Measurements from ENCODE around the gene SCAPER. TPM values are rescaled to one million over a fixed set of nuclear protein-coding genes. Genes with fewer than 3 reads are reported as not detected.
"Not testable (repeated sequence)": the region's sequence is repeated elsewhere in the genome, so short reads cannot be mapped to it uniquely, and the experiment has no call there.

The SCAPER gene
- total RNA-seq, 1 experiment from 2014 or later = 7.4 TPM

GRCh38 chr15:76696840-76697239 is 208.3 kb downstream of the SCAPER start:
- no peak overlapping the region for H3K4me3 Mint-ChIP-seq
- H3K18ac ChIP-seq (ENCODE audit: insufficient read length, low read depth, low read length) = no peak overlapping the region
- no peak for TF ChIP-seq CTCF (conservative IDR thresholded peaks at IDR 0.05)
- H3K4me1 ChIP-seq (ENCODE audit: insufficient read depth, low read length) = no peaks in the 10 kb centered on the region
- no peak overlapping the region for H2BK120ac ChIP-seq (ENCODE audit: low read depth, low read length, poor library complexity, severe bottlenecking)
- H2AFZ ChIP-seq (ENCODE audit: low read length) = no peak overlapping the region
- H3T11ph ChIP-seq (ENCODE audit: low read length) = no peak overlapping the region
- H4K5ac ChIP-seq (ENCODE audit: insufficient read length, low read depth, low read length) = no peak overlapping the region
- no peak overlapping the region for H2BK12ac ChIP-seq (ENCODE audit: insufficient read length, low read depth, low read length)
- no peaks in the 10 kb centered on the region for H3K9me3 ChIP-seq (ENCODE audit: control insufficient read depth, low read depth, low read length)
- no peak overlapping the region for H4K8ac ChIP-seq (replicated peaks; ENCODE audit: insufficient read length, low read depth, low read length)
- no peaks in the 10 kb centered on the region for H3K9me3 Mint-ChIP-seq
- H3K9ac ChIP-seq (ENCODE audit: extremely low read depth, insufficient read length, low read length) = no peak overlapping the region
- H3K79me2 ChIP-seq (ENCODE audit: insufficient read depth, low read length) = no peaks in the 10 kb centered on the region
- H2AK5ac ChIP-seq (ENCODE audit: insufficient read length, low read length) = no peak overlapping the region
- no peak overlapping the region for H3K14ac ChIP-seq (ENCODE audit: insufficient read depth, low read length)
- no peaks in the 10 kb centered on the region for H3K27me3 Mint-ChIP-seq (ENCODE audit: low read depth)
- H3K4ac ChIP-seq (ENCODE audit: low read depth, low read length) = no peak overlapping the region
- no peaks in the 10 kb centered on the region for H3K27me3 ChIP-seq (ENCODE audit: insufficient read depth, low read length)
- DNase-seq = no peak
- H4K91ac ChIP-seq (ENCODE audit: insufficient read length, low read depth, low read length) = no peak overlapping the region
- no peak overlapping the region for H3K4me2 ChIP-seq (ENCODE audit: insufficient read depth, insufficient read length, low read length)
- H3K4me1 Mint-ChIP-seq = no peaks in the 10 kb centered on the region
- H4K20me1 ChIP-seq (ENCODE audit: control insufficient read depth, insufficient read depth, insufficient read length) = no peaks in the 10 kb centered on the region
- H3K36me3 Mint-ChIP-seq (ENCODE audit: insufficient read depth in 1 of 3, low read depth in 3 of 3) = peaks cover 0 to 3% (median 0%) of the 10 kb centered on the region in 3 experiments; a peak in 3 of 7 replicates
- H3K79me1 ChIP-seq (ENCODE audit: insufficient read depth, low read depth, low read length, poor library complexity, severe bottlenecking) = no peaks in the 10 kb centered on the region
- H3K23ac ChIP-seq (ENCODE audit: insufficient read length, low read depth, low read length) = no peak overlapping the region
- H2BK20ac ChIP-seq (ENCODE audit: low read depth, low read length, poor library complexity, severe bottlenecking) = no peak overlapping the region
- H3K27ac ChIP-seq (ENCODE audit: insufficient read length, low read depth, low read length) = no peak overlapping the region
- H3K56ac ChIP-seq (ENCODE audit: insufficient read length, low read depth, low read length) = no peak overlapping the region
- H3K23me2 ChIP-seq (ENCODE audit: insufficient read length, low read depth, low read length, poor library complexity, severe bottlenecking) = no peaks in the 10 kb centered on the region
- H3K27ac Mint-ChIP-seq = no peak overlapping the region
- H2BK5ac ChIP-seq (ENCODE audit: insufficient read length, low read length) = no peak overlapping the region
- no peak overlapping the region for H2BK15ac ChIP-seq (ENCODE audit: low read depth, low read length)

GRCh38 chr15:76692546-76692945 is 212.6 kb downstream of the SCAPER start:
- not testable (repeated sequence) for H3K23me2 ChIP-seq (ENCODE audit: insufficient read length, low read depth, low read length, poor library complexity, severe bottlenecking); H4K8ac ChIP-seq (replicated peaks; ENCODE audit: insufficient read length, low read depth, low read length); H3K9ac ChIP-seq (ENCODE audit: extremely low read depth, insufficient read length, low read length); H2BK15ac ChIP-seq (ENCODE audit: low read depth, low read length); H3K27me3 Mint-ChIP-seq (ENCODE audit: low read depth); H2BK120ac ChIP-seq (ENCODE audit: low read depth, low read length, poor library complexity, severe bottlenecking); H4K91ac ChIP-seq (ENCODE audit: insufficient read length, low read depth, low read length); H2AFZ ChIP-seq (ENCODE audit: low read length); H3K14ac ChIP-seq (ENCODE audit: insufficient read depth, low read length); DNase-seq; H3K4me1 Mint-ChIP-seq; H2AK5ac ChIP-seq (ENCODE audit: insufficient read length, low read length); H2BK20ac ChIP-seq (ENCODE audit: low read depth, low read length, poor library complexity, severe bottlenecking); H3K36me3 Mint-ChIP-seq (ENCODE audit: insufficient read depth in 1 of 3, low read depth in 3 of 3); H2BK12ac ChIP-seq (ENCODE audit: insufficient read length, low read depth, low read length); H3K27ac Mint-ChIP-seq; H3K27ac ChIP-seq (ENCODE audit: insufficient read length, low read depth, low read length); H3K79me2 ChIP-seq (ENCODE audit: insufficient read depth, low read length); H3K4me1 ChIP-seq (ENCODE audit: insufficient read depth, low read length); H3K23ac ChIP-seq (ENCODE audit: insufficient read length, low read depth, low read length); H3K4ac ChIP-seq (ENCODE audit: low read depth, low read length); H3T11ph ChIP-seq (ENCODE audit: low read length); H3K9me3 ChIP-seq (ENCODE audit: control insufficient read depth, low read depth, low read length); H4K20me1 ChIP-seq (ENCODE audit: control insufficient read depth, insufficient read depth, insufficient read length); H3K27me3 ChIP-seq (ENCODE audit: insufficient read depth, low read length); H3K9me3 Mint-ChIP-seq; H3K4me3 Mint-ChIP-seq; H4K5ac ChIP-seq (ENCODE audit: insufficient read length, low read depth, low read length); H3K18ac ChIP-seq (ENCODE audit: insufficient read length, low read depth, low read length); H3K4me2 ChIP-seq (ENCODE audit: insufficient read depth, insufficient read length, low read length); H3K56ac ChIP-seq (ENCODE audit: insufficient read length, low read depth, low read length); H2BK5ac ChIP-seq (ENCODE audit: insufficient read length, low read length); H3K79me1 ChIP-seq (ENCODE audit: insufficient read depth, low read depth, low read length, poor library complexity, severe bottlenecking)
- WGBS (ENCODE audit: extremely low coverage, insufficient read length, low lambda C conversion rate) = no CpG with 5 or more reads among the region's 1 CpG

Measured in H9 (cell line).